HG03159 (cell line): ENCODE data around the gene ATG2B.
"Not testable (repeated sequence)": the region's sequence is repeated elsewhere in the genome, so short reads cannot be mapped to it uniquely, and the experiment has no call there.

Source experiments
- ATAC-seq: cut with Tn5 transposase; IDR thresholded peaks from one replicate; pipeline ENCODE4 v1.9.1; 2021; ENCODE audit warnings: mild to moderate bottlenecking, moderate library complexity; ENCODE audit not compliant: unreplicated experiment

ATG2B gene

GRCh38 chr14:96255501-96256366 is 107.4 kb downstream of the ATG2B start, which contains the start of gene BDKRB1:
Gene BDKRB1, plus strand, starts transcription at chr14:96256210. Its CDS starts 7,473 bp downstream, at chr14:96263683.
- no peak for ATAC-seq

- no peak for ATAC-seq
Observed at GRCh38 chr14:96254687-96255086, 108.5 kb downstream of the ATG2B start.

GRCh38 chr14:96252999-96253539 is 110.1 kb downstream of the ATG2B start:
- ATAC-seq: no peak

- no peak for ATAC-seq
Observed at GRCh38 chr14:96252323-96252998, 110.7 kb downstream of the ATG2B start.

- no peak for ATAC-seq
Observed at GRCh38 chr14:96251656-96252155, 111.4 kb downstream of the ATG2B start.

GRCh38 chr14:96250485-96250884 is 112.7 kb downstream of the ATG2B start:
- ATAC-seq: no peak

GRCh38 chr14:96249029-96249428 is 114.1 kb downstream of the ATG2B start:
- ATAC-seq: no peak

GRCh38 chr14:96247031-96247430 is 116.1 kb downstream of the ATG2B start:
- ATAC-seq: no peak

- ATAC-seq: no peak
Observed at GRCh38 chr14:96246539-96246847, 116.6 kb downstream of the ATG2B start.

GRCh38 chr14:96245710-96246538 is 117.2 kb downstream of the ATG2B start:
- no peak for ATAC-seq

- not testable (repeated sequence) for ATAC-seq
Observed at GRCh38 chr14:96245074-96245473, 118.1 kb downstream of the ATG2B start.

GRCh38 chr14:96243785-96244184 is 119.4 kb downstream of the ATG2B start:
- ATAC-seq: no peak

GRCh38 chr14:96242126-96242525 is 121.0 kb downstream of the ATG2B start:
- ATAC-seq: no peak

GRCh38 chr14:96240641-96241040 is 122.5 kb downstream of the ATG2B start:
- no peak for ATAC-seq

- no peak for ATAC-seq
Observed at GRCh38 chr14:96239711-96240141, 123.4 kb downstream of the ATG2B start.

- ATAC-seq: no peak
Observed at GRCh38 chr14:96238676-96239265, 124.4 kb downstream of the ATG2B start.

GRCh38 chr14:96237641-96238040 is 125.5 kb downstream of the ATG2B start:
- ATAC-seq: no peak

- no peak for ATAC-seq
Observed at GRCh38 chr14:96235426-96235825, 127.7 kb downstream of the ATG2B start.

GRCh38 chr14:96233661-96234060 is 129.5 kb downstream of the ATG2B start:
- no peak for ATAC-seq

- ATAC-seq: no peak
Observed at GRCh38 chr14:96232506-96232905, 130.6 kb downstream of the ATG2B start.
